Uterus (tissue), 4 donors: Measurements from ENCODE around the gene KIRREL3. TPM values are rescaled to one million over a fixed set of nuclear protein-coding genes. Genes with fewer than 3 reads are reported as not detected.

Experiments used
- DNase-seq, 2 donors: peaks; one replicate each; pipeline ENCODE4 v3.0.0-alpha.2; 2019 to 2020
- H3K27ac ChIP-seq, 2 donors: fragments of 200-600 bp; sonication (generic); 1 replicate in 1 of 2; 2 replicates in 1 of 2; pipeline ENCODE4 v1.5.1; 2016 to 2018
- H3K27me3 ChIP-seq, 2 donors: fragments of 200-600 bp; sonication (generic); one replicate each; pipeline ENCODE4 v1.5.1; 2018 to 2019; ENCODE audit warnings: control low read depth in 1 of 2
- H3K36me3 ChIP-seq, 2 donors: fragments of 200-600 bp; sonication (generic); one replicate each; pipeline ENCODE4 v1.5.1; 2019; ENCODE audit warnings: control low read depth in 1 of 2
- H3K4me1 ChIP-seq, 2 donors: fragments of 200-600 bp; sonication (generic); one replicate each; pipeline ENCODE4 v1.5.1; 2018 to 2019; ENCODE audit warnings: control low read depth in 1 of 2
- H3K4me3 ChIP-seq, 2 donors: fragments of 200-600 bp; sonication (generic); 1 replicate in 1 of 2; 2 replicates in 1 of 2; pipeline ENCODE4 v1.5.1; 2018 to 2019; ENCODE audit warnings: mild to moderate bottlenecking in 1 of 2
- H3K9me3 ChIP-seq, 2 donors: fragments of 200-600 bp; sonication (generic); one replicate each; pipeline ENCODE4 v1.5.1; 2019; ENCODE audit warnings: control low read depth in 1 of 2
- POLR2A ChIP-seq, 2 donors: fragments of 450-650 bp; IDR thresholded peaks; one replicate each; pipeline ENCODE4 v1.6.1; 2016; ENCODE audit warnings: antibody characterized with exemption in 2 of 2, mild to moderate bottlenecking in 1 of 2, moderate library complexity in 1 of 2
- intact Hi-C: fragments of 100-400 bp; cut with DNase I; formaldehyde crosslinking; loops from one replicate; pipeline ENCODE4 v1.15.1; 2023; ENCODE audit warnings: low total_unique reads
- total RNA-seq, 4 donors: library from RNA; depleted of rRNA in 3 of 4; stranded (reverse); fragments of >200 nt in 3 of 4; gene quantifications; one replicate each; pipeline versions ENCODE4 v1.1.0 to v1.2.4, GENCODE V29; 2014 to 2023
- TF ChIP-seq, protein P1 (sequence below), 4 experiments: fragments of 200-600 bp in 2 of 4; fragments of 450-650 bp in 2 of 4; sonication (generic) in 2 of 4; IDR thresholded peaks; one replicate each; pipeline ENCODE4 v1.5.1; 2016 to 2019; ENCODE audit warnings: antibody characterized with exemption in 4 of 4, mild to moderate bottlenecking in 2 of 4, moderate library complexity in 1 of 4
- donor health status: DM: yes; HTN: yes; CAD: no.

Gene KIRREL3
- total RNA-seq, 4 donors from 2014 or later, result 10.0 TPM; not detected in 3

DNA sequence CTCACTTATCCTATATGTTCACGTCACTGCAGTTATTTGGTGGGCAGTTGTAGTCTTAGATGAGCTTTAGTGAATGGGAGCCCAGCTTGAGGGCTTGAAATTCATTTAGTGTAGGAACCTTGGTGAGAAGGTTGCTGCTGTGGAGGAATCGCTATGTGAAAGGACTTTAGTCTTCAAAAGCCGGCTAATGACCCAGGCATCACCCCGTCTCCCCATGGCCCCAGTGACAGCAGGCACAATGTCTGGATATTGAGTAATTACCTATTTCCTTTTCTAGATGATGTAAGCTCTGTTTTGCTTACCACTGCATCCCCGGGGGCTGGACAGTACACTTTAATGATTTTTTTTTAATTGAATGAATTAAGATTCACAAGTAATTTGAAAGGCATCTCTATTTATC lies 361.9 kb downstream of the KIRREL3 start:
- Histone ChIP-seq H3K36me3 (no peaks in the 10 kb centered on the region), H3K9me3 (no peaks in the 10 kb centered on the region), H3K4me3 (no peak overlapping the region), H3K4me1 (no peaks in the 10 kb centered on the region), H3K27me3 (no peaks in the 10 kb centered on the region), H3K27ac (no peak overlapping the region)
- intact Hi-C loops, result no loop called here
- TF ChIP-seq, protein P1, sequence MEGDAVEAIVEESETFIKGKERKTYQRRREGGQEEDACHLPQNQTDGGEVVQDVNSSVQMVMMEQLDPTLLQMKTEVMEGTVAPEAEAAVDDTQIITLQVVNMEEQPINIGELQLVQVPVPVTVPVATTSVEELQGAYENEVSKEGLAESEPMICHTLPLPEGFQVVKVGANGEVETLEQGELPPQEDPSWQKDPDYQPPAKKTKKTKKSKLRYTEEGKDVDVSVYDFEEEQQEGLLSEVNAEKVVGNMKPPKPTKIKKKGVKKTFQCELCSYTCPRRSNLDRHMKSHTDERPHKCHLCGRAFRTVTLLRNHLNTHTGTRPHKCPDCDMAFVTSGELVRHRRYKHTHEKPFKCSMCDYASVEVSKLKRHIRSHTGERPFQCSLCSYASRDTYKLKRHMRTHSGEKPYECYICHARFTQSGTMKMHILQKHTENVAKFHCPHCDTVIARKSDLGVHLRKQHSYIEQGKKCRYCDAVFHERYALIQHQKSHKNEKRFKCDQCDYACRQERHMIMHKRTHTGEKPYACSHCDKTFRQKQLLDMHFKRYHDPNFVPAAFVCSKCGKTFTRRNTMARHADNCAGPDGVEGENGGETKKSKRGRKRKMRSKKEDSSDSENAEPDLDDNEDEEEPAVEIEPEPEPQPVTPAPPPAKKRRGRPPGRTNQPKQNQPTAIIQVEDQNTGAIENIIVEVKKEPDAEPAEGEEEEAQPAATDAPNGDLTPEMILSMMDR (IDR thresholded peaks at IDR 0.05), result no peak
- TF ChIP-seq POLR2A (IDR thresholded peaks at IDR 0.05), result no peak
- DNase-seq, result no peak

DNA sequence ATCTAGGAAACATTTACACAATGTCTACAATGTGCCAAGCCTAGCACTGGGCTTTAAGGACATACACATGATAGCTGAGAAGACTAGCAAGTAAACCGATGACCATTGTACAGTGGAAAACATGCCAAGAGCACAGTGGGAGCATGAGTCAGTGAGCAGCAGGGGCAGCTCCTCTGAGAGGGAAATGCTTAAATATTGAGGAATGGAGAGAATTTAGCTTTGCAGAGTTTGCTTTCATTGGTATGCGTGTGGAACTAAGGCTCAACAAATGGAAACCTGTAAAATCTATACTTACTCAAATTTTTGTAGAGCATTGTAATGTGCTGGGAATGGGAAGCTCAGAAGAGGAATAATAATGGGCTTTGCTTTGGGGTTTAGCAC lies 362.8 kb downstream of the KIRREL3 start:
- Histone ChIP-seq H3K4me3 (no peak overlapping the region), H3K9me3 (no peaks in the 10 kb centered on the region), H3K4me1 (no peaks in the 10 kb centered on the region), H3K36me3 (no peaks in the 10 kb centered on the region), H3K27me3 (no peaks in the 10 kb centered on the region), H3K27ac (no peak overlapping the region)
- intact Hi-C loops, result no loop called here
- DNase-seq, result no peak
- no peak for TF ChIP-seq POLR2A (IDR thresholded peaks at IDR 0.05)

DNA sequence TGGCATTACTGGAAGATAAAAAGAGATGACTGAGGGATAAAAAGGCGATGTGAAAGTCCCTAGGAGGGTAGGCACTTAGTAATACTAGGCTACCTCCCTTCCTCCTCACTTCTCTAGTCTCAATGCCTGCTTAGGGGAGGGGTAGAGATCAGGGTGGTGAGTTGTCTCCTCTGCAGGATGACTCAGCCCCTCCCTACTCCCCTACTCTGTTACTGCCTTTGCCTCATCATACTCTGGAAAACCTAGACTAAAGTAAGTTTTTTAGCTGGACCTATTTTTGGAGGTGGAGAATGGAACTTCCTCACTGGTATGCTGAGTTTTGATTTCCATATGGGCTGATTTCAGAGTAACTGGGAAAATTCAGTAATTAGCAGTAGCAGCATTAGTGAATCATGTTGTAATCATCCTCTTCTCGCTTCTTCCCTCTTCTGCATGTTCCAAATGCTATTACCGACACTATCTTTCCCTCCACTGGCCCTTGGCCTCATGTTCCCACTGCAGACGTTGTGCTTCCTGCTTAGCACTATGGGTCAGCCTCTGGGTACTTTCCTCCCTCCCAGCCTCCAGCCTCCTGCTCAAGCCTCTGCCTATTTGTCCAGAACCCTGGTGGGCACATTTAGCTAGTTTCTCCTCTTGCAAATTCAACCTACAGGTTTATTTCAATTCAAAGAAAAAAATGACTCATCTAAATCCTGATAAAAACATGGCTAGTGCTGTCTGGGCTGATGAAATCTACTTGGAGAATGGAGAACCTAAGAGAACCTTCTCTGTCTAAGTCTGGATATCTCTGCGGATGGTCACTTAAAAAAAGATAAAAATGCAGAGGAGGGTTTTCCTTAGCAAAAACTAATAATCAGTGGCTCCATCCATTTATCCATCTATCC lies 363.4 kb downstream of the KIRREL3 start:
- Histone ChIP-seq H3K27ac (no peak overlapping the region), H3K4me1 (no peaks in the 10 kb centered on the region), H3K27me3 (no peaks in the 10 kb centered on the region), H3K4me3 (no peak overlapping the region), H3K9me3 (no peaks in the 10 kb centered on the region), H3K36me3 (no peaks in the 10 kb centered on the region)
- intact Hi-C loops, result no loop called here
- TF ChIP-seq POLR2A (IDR thresholded peaks at IDR 0.05), result no peak
- TF ChIP-seq, protein P1 (IDR thresholded peaks at IDR 0.05), result no peak
- DNase-seq, result no peak

DNA sequence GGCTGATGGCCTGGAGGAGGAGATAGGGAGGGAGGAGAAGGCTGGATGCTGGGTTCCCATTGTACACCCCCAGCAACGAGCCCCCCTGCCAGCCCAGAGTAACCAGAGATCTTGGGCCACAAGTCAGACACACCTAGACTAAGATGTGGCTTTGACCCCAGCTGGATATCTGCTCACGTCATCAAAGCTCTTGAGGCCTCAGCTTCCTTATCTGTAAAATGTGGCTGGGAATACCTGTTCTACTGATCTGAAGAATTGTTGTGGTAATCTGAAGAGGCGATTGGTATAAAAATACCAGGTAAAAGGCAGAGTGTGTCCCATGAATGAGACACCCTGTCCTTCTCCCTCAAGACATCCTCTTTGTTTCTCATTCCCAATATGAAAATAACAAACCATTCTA lies 365.1 kb downstream of the KIRREL3 start:
- DNase-seq, result no peak
- Histone ChIP-seq H3K36me3 (no peaks in the 10 kb centered on the region), H3K27ac (no peak overlapping the region), H3K9me3 (no peaks in the 10 kb centered on the region), H3K4me3 (no peak overlapping the region), H3K4me1 (no peaks in the 10 kb centered on the region), H3K27me3 (no peaks in the 10 kb centered on the region)
- intact Hi-C loops, result no loop called here
- no peak for TF ChIP-seq POLR2A (IDR thresholded peaks at IDR 0.05)
- TF ChIP-seq, protein P1 (IDR thresholded peaks at IDR 0.05), result no peak

DNA sequence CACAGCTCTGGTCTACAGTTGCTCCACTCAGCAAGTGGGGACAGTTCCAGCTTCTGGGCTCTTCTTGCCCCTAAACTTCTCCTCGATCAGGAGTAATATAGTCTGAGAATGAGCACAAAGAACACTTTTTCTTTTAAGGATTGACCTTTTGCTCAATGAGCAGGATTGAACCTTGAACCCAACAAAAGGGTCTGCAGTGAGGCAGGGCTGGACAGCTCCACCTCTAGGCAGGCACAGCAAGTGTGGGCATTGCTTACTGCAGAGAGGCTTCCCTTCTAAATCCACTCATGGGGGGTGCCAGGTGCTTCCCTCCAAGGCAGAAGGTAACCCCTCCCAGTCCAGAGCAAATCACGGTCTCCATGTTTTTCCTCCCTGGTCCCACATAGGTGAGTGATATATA lies 365.6 kb downstream of the KIRREL3 start:
- intact Hi-C loops, result no loop called here
- no peaks in the 10 kb centered on the region for H3K36me3 ChIP-seq
- TF ChIP-seq POLR2A (IDR thresholded peaks at IDR 0.05), result no peak
- TF ChIP-seq, protein P1 (IDR thresholded peaks at IDR 0.05), result no peak
- no peaks in the 10 kb centered on the region for H3K27me3 ChIP-seq
- no peaks in the 10 kb centered on the region for H3K9me3 ChIP-seq
- no peaks in the 10 kb centered on the region for H3K4me1 ChIP-seq
- H3K4me3 ChIP-seq, result no peak overlapping the region
- no peak overlapping the region for H3K27ac ChIP-seq
- DNase-seq, result no peak
